K562 (cell line): ENCODE data around the gene ARHGAP42. TPM values are rescaled to one million over a fixed set of nuclear protein-coding genes. Genes with fewer than 3 reads are reported as not detected.

ENCODE experiments used
- ATAC-seq: fragments of 200-7000 bp; cut with Tn5 transposase; 3 replicates; pipeline ENCODE4 v1.9.1; 2020; ENCODE audit warnings: moderate library complexity
- BruUV-seq: library from RNA; stranded (reverse); fragments of 400-500 nt; replicated peaks from 2 replicates; lab custom pipeline; 2021; lab: Mats Ljungman, UMichigan
- CTCF ChIA-PET: fragments of 300-600 bp; formaldehyde crosslinking; extraction: SDS; loops from one replicate; lab custom pipeline; 2021; ENCODE audit warnings: low intra/inter-chr PET ratio; lab: Yijun Ruan, JAX
- POLR2A ChIA-PET: fragments of 300-600, 350-650 bp; sonication (Branson Sonifier 250); formaldehyde crosslinking; extraction: SDS; loops from one replicate; lab custom pipeline; 2021; ENCODE audit warnings: antibody characterized with exemption, inconsistent platforms; lab: Yijun Ruan, JAX
- DNase-seq, 4 experiments: peaks; one replicate each; pipeline versions ENCODE4 v3.0.0 to v3.0.0-alpha.2; 2011 to 2018; ENCODE audit warnings: low spot score in 3 of 4, mixed read lengths in 3 of 4; ENCODE audit errors: extremely low read depth in 1 of 4
- FAIRE-seq: peaks from 2 replicates; lab custom pipeline; 2011; peaks lifted over from hg19 to GRCh38; lab: Jason Lieb, UNC
- H2AFZ ChIP-seq: 2 replicates; pipeline ENCODE4 v1.6.0; 2011; ENCODE audit warnings: low read depth, low read length, control low read depth, inconsistent platforms
- H3K27ac ChIP-seq: fragments of 200-600 bp; 3 replicates; pipeline ENCODE4 v1.8.0; 2011; ENCODE audit warnings: low read depth, mild to moderate bottlenecking, control low read depth, inconsistent platforms, low read length, moderate library complexity, mixed read lengths; ENCODE audit errors: extremely low read depth
- H3K27me3 ChIP-seq, 2 experiments: fragments of 300-600 bp in 1 of 2; 2 replicates in 1 of 2; 3 replicates in 1 of 2; pipeline versions ENCODE4 v1.6.0 to v1.8.0; 2011; ENCODE audit warnings: inconsistent platforms in 2 of 2, low read length in 2 of 2, mild to moderate bottlenecking in 1 of 2, mixed read lengths in 1 of 2, moderate library complexity in 1 of 2; ENCODE audit not compliant: control insufficient read depth in 2 of 2, insufficient read depth in 2 of 2
- H3K36me3 ChIP-seq: fragments of 300-600 bp; 3 replicates; pipeline ENCODE4 v1.8.0; 2011; ENCODE audit warnings: mild to moderate bottlenecking, low read length, inconsistent platforms; ENCODE audit not compliant: control insufficient read depth, insufficient read depth
- H3K4me1 ChIP-seq, 2 experiments: fragments of 200-600 bp in 1 of 2; replicated peaks in 1 of 2; 2 replicates in 1 of 2; 3 replicates in 1 of 2; pipeline versions ENCODE4 v1.5.1 to v1.8.0; 2011; ENCODE audit warnings: inconsistent platforms in 2 of 2, low read length in 2 of 2, mild to moderate bottlenecking in 1 of 2, mixed read lengths in 1 of 2, moderate library complexity in 1 of 2; ENCODE audit not compliant: control insufficient read depth in 2 of 2, insufficient read depth in 2 of 2
- H3K4me2 ChIP-seq: 2 replicates; pipeline ENCODE4 v1.6.1; 2011; ENCODE audit warnings: low read length, control low read depth, inconsistent platforms, mixed read lengths; ENCODE audit not compliant: insufficient read depth
- H3K4me3 ChIP-seq: fragments of 200-600 bp; sonication (generic), shearing (Covaris generic); 2 replicates; pipeline ENCODE4 v1.5.1; 2016; ENCODE audit warnings: control low read depth, inconsistent platforms
- H3K79me2 ChIP-seq: fragments of 200-600 bp; 3 replicates; pipeline ENCODE4 v1.8.0; 2011; ENCODE audit warnings: low read length, inconsistent platforms; ENCODE audit not compliant: control insufficient read depth, insufficient read depth
- H3K9ac ChIP-seq, 2 experiments: 2 replicates each; pipeline versions ENCODE4 v1.6.0 to v1.6.1; 2011; ENCODE audit warnings: low read depth in 2 of 2, low read length in 2 of 2, control low read depth in 1 of 2, inconsistent platforms in 1 of 2, mild to moderate bottlenecking in 1 of 2, mixed read lengths in 1 of 2; ENCODE audit not compliant: insufficient read depth in 1 of 2
- H3K9me1 ChIP-seq: one replicate; pipeline ENCODE4 v1.6.0; 2011; ENCODE audit warnings: inconsistent platforms, mild to moderate bottlenecking, low read length, moderate library complexity; ENCODE audit not compliant: control insufficient read depth, insufficient read depth
- H3K9me3 ChIP-seq: replicated peaks from 2 replicates; pipeline ENCODE4 v1.5.1; 2011; ENCODE audit warnings: low read depth, low read length, inconsistent platforms; ENCODE audit not compliant: control insufficient read depth, insufficient read depth
- H4K20me1 ChIP-seq: replicated peaks from 2 replicates; pipeline ENCODE4 v1.6.1; 2011; ENCODE audit warnings: low read length, inconsistent platforms, mixed read lengths; ENCODE audit not compliant: control insufficient read depth, insufficient read depth
- DACH1 ChIP-seq: fragments of 450-650 bp; IDR thresholded peaks from 2 replicates; pipeline ENCODE4 v1.6.1; 2018; ENCODE audit not compliant: partially characterized antibody
- DDX20 ChIP-seq: fragments of 450-650 bp; IDR thresholded peaks from 2 replicates; pipeline ENCODE4 v1.6.1; 2016; ENCODE audit warnings: missing genetic modification characterization, low read depth, mild to moderate bottlenecking, missing compliant biosample characterization, moderate library complexity
- ESRRA ChIP-seq: fragments of 450-650 bp; IDR thresholded peaks from 2 replicates; pipeline ENCODE4 v1.6.1; 2014; ENCODE audit warnings: low read depth, mild to moderate bottlenecking, moderate library complexity, borderline replicate concordance
- GABPA ChIP-seq: fragments of 200-800 bp; sonication (Bioruptor generic); conservative IDR thresholded peaks from 2 replicates; pipeline ENCODE4 v1.6.1; 2016; ENCODE audit warnings: low read depth, missing genetic modification characterization, missing compliant biosample characterization
- ILF3 ChIP-seq: fragments of 450-650 bp; IDR thresholded peaks from 2 replicates; pipeline ENCODE4 v1.6.1; 2018; ENCODE audit warnings: antibody characterized with exemption, mild to moderate bottlenecking, moderate library complexity, borderline replicate concordance
- POU5F1 ChIP-seq: fragments of 150-350 bp; IDR thresholded peaks from 2 replicates; pipeline ENCODE4 v1.6.1; 2014; ENCODE audit warnings: borderline replicate concordance, low read length, low read depth, mild to moderate bottlenecking; ENCODE audit not compliant: partially characterized antibody
- RBM39 ChIP-seq: fragments of 200-400 bp; formaldehyde crosslinking; optimal IDR thresholded peaks from 2 replicates; pipeline ENCODE3; 2018; ENCODE audit warnings: low read depth, low read length
- THRAP3 ChIP-seq: fragments of 450-650 bp; IDR thresholded peaks from 2 replicates; pipeline ENCODE4 v1.6.1; 2016; ENCODE audit warnings: mild to moderate bottlenecking, inconsistent platforms, borderline replicate concordance
- TRIM28 ChIP-seq: fragments of 450-650 bp; IDR thresholded peaks from 2 replicates; pipeline ENCODE4 v1.6.1; 2017
- ZC3H8 ChIP-seq: fragments of 450-650 bp; IDR thresholded peaks from 2 replicates; pipeline ENCODE4 v1.6.1; 2017
- ZNF146 ChIP-seq: IDR thresholded peaks from one replicate; pipeline ENCODE4 v1.6.1; 2018; ENCODE audit warnings: missing compliant biosample characterization; ENCODE audit not compliant: unreplicated experiment
- WGBS: fragments of 100-300 bp; shearing (Covaris generic); methylation state at CpG from one replicate; pipeline ENCODE4 v1.1.6; 2016; ENCODE audit warnings: low coverage, mixed read lengths; ENCODE audit not compliant: insufficient coverage; ENCODE audit errors: missing lambda C conversion rate; 5-methylcytosine and 5-hydroxymethylcytosine counted together
- in situ Hi-C: fragments of 300-500 bp; cut with MboI; formaldehyde crosslinking; loops from 4 replicates; pipeline ENCODE4 v1.15.0; 2018; ENCODE audit warnings: inconsistent platforms, mixed read lengths
- intact Hi-C: fragments of 100-400 bp; cut with micrococcal nuclease; formaldehyde crosslinking; loops from 2 replicates; pipeline ENCODE4 v1.14.2; 2022
- polyA plus RNA-seq, 8 experiments: library from polyadenylated mRNA; depleted of rRNA in 4 of 8; stranded (reverse) in 5 of 8; unstranded in 3 of 8; fragments of >200 nt; fragmentation: Nextera tagmentation in 2 of 8; fragmentation: Illumina TruSeq in 1 of 8; extraction: Ambion mirVana in 2 of 8; extraction: Trizol in 1 of 8; gene quantifications; 2 replicates each; pipeline versions ENCODE4 v1.2.1 to v1.2.3, GENCODE V29; 2011 to 2014; ENCODE audit warnings: inconsistent platforms in 1 of 8, missing spikeins in 1 of 8
- total RNA-seq, 7 experiments: library from RNA; depleted of rRNA in 6 of 7; stranded (reverse); fragments of >200 nt in 6 of 7; fragmentation: Illumina TruSeq in 2 of 7; extraction: Trizol in 2 of 7; gene quantifications; 2 replicates each; pipeline versions ENCODE4 v1.2.1 to v1.2.3, GENCODE V29; 2011 to 2021; ENCODE audit warnings: low replicate concordance in 1 of 7
- TF ChIP-seq, protein P1 (sequence below): fragments of 450-650 bp; formaldehyde crosslinking; IDR thresholded peaks from 2 replicates; pipeline ENCODE4 v1.4.0; 2020; ENCODE audit warnings: mild to moderate bottlenecking, moderate library complexity
- TF ChIP-seq, protein P2 (sequence below): sonication (generic); formaldehyde crosslinking; IDR thresholded peaks from 2 replicates; pipeline ENCODE4 v1.4.0; 2020; ENCODE audit warnings: mild to moderate bottlenecking, missing genetic modification reagents

Gene ARHGAP42
- total and polyA plus RNA-seq, 9 of the 15 experiments (the other 6 are each of a cell fraction or from before 2014, with no cell fraction given), result 0.95 to 6.1 (median 2.4) TPM

- in situ Hi-C loops, result no loop called here
- FAIRE-seq (no peak), ATAC-seq (peak; percentile 33; the same call in 1 of the 3 replicates), DNase-seq (no peak)
- Histone ChIP-seq H3K36me3 (no peaks in the 10 kb centered on the region), H3K4me3 (no peak overlapping the region), H4K20me1 (no peaks in the 10 kb centered on the region), H3K9me1 (no peaks in the 10 kb centered on the region), H2AFZ (no peak overlapping the region), H3K79me2 (no peaks in the 10 kb centered on the region), H3K9me3 (no peaks in the 10 kb centered on the region), H3K4me2 (no peak overlapping the region), H3K27me3 (no peaks in the 10 kb centered on the region), H3K4me1 (no peaks in the 10 kb centered on the region; a peak in 1 of 5 replicates), H3K9ac (no peak overlapping the region), H3K27ac (no peak overlapping the region)
- WGBS, result 20% methylated on average over 1 of the region's 1 CpG
- intact Hi-C loops, result no loop called here
- ChIA-PET POLR2A (no interaction called here), CTCF (no interaction called here)
- no peak for TF ChIP-seq ZNF146 (CRISPR knock-in tag)
- TF ChIP-seq ZC3H8, result no peak
- no peak for TF ChIP-seq ILF3
- no peak for TF ChIP-seq GABPA
- TF ChIP-seq, protein P1, sequence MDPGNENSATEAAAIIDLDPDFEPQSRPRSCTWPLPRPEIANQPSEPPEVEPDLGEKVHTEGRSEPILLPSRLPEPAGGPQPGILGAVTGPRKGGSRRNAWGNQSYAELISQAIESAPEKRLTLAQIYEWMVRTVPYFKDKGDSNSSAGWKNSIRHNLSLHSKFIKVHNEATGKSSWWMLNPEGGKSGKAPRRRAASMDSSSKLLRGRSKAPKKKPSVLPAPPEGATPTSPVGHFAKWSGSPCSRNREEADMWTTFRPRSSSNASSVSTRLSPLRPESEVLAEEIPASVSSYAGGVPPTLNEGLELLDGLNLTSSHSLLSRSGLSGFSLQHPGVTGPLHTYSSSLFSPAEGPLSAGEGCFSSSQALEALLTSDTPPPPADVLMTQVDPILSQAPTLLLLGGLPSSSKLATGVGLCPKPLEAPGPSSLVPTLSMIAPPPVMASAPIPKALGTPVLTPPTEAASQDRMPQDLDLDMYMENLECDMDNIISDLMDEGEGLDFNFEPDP (CRISPR knock-in tag), result no peak
- no peak for TF ChIP-seq THRAP3
- TF ChIP-seq DACH1, result no peak
- TF ChIP-seq DDX20 (tag), result no peak
- no peak for TF ChIP-seq ESRRA
- no peak for TF ChIP-seq TRIM28
- TF ChIP-seq RBM39, result no peak
- TF ChIP-seq, protein P2, sequence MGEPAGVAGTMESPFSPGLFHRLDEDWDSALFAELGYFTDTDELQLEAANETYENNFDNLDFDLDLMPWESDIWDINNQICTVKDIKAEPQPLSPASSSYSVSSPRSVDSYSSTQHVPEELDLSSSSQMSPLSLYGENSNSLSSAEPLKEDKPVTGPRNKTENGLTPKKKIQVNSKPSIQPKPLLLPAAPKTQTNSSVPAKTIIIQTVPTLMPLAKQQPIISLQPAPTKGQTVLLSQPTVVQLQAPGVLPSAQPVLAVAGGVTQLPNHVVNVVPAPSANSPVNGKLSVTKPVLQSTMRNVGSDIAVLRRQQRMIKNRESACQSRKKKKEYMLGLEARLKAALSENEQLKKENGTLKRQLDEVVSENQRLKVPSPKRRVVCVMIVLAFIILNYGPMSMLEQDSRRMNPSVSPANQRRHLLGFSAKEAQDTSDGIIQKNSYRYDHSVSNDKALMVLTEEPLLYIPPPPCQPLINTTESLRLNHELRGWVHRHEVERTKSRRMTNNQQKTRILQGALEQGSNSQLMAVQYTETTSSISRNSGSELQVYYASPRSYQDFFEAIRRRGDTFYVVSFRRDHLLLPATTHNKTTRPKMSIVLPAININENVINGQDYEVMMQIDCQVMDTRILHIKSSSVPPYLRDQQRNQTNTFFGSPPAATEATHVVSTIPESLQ (CRISPR knock-in tag), result no peak
- TF ChIP-seq POU5F1, result no peak
- no TSS peak for BruUV-seq
Observed at GRCh38 chr11:100981196-100981824, 294.2 kb downstream of the ARHGAP42 start.
